GM18511 (cell line): ENCODE measurements around the gene RAB40C.

Source experiments
- ATAC-seq: cut with Tn5 transposase; IDR thresholded peaks from one replicate; pipeline ENCODE4 v1.9.1; 2021; ENCODE audit warnings: mild to moderate bottlenecking, moderate library complexity; ENCODE audit not compliant: unreplicated experiment

RAB40C gene, protein sequence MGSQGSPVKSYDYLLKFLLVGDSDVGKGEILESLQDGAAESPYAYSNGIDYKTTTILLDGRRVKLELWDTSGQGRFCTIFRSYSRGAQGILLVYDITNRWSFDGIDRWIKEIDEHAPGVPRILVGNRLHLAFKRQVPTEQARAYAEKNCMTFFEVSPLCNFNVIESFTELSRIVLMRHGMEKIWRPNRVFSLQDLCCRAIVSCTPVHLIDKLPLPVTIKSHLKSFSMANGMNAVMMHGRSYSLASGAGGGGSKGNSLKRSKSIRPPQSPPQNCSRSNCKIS

DNA sequence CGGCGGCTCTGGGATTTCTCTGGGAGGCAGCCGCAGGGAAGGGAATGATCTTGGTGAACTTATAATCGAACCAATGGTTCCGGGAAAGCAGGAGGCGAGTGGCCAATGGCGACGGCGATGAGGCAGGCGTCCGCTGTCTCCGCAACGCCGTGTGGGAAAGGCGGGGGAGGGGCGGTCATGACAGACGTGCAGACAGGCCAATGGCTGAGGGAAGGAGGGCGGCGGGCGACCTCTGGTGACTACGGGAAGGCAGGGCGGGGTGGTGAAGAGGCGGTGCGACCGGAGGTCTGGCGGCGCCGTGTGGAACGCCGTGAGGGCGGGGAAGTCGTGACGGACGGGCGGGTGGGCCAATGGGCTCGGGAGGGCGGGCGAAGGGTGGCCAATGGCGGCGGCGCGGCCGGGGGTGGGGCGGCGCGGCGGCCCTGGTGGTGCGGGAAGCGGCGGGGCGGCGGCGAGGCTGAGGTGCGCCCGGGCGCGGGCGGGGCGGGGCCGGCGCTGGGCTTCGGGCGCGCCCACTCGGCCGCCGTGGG is at the start of gene RAB40C:
Gene RAB40C (plus strand): TSS at position 409 of the 530 bp plus-strand sequence. CDS start 226 bp downstream, outside the sequence.
- peak; percentile 84 for ATAC-seq

DNA sequence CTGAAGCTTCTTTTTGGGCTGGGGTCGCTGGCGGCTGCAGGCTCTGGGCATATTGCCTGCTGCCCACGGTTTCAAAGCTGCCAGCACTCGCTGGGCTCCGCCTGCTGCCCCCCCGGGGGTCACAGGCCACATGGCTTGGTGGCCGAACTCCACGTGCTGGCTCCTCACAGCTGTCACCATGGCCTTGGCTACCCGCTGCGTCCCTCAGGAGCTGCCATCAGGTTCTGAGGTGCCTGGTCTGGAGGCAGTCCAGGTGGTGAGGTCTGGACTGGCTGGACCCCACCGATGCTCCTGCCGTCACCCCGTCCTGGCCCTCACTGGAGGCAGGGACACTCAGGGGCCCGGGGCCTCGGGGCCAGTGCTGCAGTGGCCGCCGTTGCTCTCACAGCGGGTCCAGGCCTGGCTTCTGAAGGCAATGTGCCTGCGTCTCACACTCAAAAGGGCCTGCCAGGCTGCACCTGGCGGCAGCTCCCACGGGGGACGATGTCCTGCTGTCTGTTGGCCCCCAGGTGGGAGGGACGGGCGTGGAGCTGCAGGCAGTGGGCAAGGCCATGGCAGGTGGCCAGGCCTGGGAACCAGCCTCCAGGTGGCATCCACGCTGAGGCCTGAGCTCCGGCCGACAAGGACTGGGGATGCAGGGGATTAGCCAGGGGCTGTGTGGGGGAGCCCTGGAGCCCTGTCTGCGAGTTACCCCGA is 49.1 kb upstream of the RAB40C start:
- no peak for ATAC-seq

DNA sequence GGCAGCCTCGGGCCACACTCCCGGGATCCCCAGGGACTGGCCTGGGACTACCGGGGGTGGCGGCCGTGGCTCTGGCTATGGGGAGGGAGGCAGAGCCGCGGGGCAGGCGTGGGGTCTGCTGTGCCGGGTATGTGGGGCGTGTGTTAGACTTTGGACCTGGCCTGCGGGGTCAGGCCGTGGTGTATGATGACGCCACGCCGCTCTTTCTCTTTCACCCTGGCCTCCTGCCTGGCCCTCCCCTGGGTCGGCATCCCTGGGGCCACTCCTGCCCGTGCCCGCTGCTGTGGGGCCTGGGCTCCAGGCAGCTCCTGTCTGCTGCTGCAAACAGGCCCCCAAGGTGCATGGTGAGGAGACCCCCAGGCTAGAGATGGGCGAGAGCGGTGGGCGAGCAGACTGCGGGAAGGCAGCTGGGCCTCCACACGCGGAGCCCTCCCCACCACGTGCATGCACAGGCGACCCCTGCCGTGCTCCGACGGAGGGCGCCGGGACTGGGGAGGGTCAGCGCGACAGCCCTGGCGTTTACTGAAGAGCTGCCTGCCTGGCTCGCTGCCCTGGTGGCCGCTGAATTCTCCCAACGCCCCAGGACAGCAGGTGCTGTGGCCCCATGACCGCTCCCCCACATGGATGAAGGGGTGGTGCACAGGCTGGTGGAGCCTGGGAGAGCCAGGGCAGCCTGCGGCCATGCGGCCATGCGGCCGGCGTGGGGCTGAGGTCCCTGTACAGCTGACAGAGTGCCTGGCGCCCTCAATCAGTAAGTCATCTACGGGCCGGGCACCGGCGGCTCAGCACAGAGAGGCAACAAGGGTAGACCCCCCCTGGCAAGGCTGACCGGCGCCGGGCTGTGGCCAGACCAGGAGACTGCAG is 46.3 kb upstream of the RAB40C start:
- ATAC-seq = no peak

DNA sequence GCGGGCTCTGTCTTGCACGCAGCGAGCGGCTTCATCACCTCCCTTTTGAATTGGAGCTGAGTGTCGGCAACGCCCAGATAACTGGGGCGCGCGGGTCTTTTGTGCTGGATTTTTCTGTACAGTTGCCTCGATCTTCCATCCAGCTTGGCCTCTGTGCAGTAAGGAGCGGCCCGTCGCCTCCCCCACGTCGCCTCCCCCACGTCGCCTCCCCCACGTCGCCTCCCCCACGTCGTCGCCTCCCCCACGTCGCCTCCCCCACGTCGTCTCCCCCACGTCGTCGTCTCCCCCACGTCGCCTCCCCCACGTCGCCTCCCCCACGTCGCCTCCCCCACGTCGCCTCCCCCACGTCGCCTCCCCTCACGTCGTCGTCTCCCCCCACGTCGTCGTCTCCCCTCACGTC is 45.3 kb upstream of the RAB40C start:
- no peak for ATAC-seq

DNA sequence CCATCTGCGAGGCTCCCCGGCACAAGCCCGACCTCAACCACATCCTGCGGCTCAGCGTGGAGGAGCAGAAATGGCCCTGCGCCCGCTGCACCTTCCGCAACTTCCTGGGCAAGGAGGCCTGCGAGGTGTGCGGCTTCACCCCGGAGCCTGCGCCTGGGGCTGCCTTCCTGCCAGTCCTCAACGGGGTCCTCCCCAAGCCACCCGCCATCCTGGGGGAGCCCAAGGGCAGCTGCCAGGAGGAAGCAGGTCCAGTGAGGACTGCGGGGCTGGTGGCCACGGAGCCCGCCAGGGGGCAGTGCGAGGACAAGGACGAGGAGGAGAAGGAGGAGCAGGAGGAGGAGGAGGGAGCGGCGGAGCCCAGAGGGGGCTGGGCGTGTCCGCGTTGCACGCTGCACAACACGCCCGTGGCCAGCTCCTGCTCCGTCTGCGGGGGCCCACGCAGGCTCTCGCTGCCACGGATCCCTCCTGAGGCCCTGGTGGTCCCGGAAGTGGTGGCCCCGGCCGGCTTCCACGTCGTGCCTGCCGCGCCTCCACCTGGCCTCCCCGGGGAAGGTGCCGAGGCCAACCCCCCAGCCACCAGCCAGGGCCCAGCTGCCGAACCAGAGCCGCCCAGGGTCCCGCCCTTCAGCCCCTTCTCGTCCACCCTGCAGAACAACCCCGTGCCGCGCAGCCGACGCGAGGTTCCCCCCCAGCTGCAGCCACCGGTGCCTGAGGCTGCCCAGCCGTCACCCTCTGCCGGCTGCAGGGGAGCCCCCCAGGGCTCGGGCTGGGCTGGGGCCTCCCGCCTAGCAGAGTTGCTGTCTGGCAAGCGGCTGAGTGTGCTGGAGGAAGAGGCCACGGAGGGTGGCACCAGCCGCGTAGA is 42.7 kb upstream of the RAB40C start:
- no peak for ATAC-seq

DNA sequence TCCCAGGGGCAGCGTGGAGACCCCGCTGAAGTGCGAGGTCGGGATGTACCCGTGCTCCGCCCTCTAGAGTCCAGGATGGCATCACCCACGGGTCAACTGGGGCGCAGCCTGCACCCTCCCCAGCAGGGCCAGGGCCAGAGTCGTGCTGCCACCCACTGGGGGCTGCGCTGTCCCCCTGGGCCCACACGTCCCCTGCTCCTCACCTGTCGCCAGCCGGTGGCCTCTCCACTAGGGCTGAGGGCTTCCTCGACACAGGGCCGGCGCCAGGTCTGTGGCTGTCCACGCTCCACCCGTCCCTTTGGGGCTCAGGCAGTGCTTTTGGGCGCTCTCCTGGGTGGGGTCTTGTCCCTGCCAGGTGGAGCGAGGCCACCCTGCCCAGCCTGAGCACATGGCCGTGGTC is 41.3 kb upstream of the RAB40C start:
- no peak for ATAC-seq

DNA sequence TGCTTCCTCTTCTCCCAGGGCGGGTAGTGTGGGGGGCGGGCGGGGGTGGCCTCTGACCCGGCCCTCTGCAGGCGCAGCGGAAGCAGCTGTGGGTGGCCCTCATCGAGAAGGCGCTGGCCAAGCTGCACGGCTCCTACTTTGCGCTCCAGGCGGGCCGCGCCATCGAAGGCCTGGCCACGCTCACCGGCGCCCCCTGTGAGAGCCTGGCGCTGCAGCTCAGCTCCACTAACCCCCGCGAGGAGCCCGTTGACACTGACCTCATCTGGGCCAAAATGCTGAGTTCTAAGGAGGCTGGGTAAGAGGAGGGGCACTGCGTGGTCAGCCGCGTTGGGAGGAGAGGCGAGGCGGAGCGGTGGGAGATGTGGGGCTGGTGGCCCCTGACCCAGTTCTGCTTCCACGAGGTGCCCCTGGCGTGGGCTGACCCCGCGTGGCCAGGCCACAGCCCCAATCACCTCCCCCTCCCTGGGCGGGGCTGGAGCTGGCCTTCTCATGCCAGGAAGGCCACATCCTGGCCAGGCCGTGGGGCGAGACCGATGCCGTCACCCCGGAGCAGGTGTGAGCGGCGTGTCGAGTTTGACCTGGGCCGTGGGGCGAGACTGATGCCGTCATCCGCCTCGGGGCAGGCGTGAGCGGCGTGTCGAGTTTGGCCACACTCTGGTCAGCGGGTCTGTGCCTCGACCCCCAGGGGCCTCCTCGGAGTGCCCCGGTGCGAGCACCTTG is 40.2 kb upstream of the RAB40C start:
- no peak for ATAC-seq

DNA sequence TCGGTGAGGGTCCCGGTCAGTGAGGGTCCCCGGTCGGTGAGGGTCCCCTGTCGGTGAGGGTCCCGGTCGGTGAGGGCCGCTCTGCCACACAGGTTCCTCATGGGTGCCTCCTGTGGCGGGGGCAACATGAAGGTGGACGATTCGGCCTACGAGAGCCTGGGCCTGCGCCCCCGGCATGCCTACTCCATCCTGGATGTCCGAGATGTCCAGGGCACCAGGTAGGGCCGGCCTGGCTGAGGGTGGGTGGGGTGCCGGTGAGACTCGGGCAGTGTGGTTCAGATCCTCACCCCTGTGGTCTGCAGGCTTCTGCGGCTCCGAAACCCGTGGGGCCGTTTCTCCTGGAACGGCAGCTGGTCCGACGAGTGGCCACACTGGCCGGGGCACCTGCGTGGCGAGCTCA is 38.7 kb upstream of the RAB40C start:
- ATAC-seq = no peak

DNA sequence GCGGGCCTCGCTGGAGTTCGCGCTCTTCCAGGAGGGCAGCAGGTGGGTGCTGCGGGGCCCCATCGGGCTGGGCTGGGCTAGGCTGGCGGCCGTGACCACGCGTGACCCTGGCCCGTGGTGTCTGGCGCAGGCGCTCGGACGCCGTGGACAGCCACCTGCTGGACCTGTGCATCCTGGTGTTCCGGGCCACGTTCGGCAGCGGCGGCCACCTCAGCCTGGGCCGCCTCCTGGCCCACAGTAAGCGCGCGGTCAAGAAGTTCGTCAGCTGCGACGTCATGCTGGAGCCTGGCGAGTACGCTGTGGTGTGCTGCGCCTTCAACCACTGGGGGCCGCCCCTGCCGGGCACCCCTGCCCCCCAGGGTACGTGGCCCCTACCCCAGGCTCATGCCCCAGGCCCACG is 37.7 kb upstream of the RAB40C start:
- ATAC-seq = no peak

DNA sequence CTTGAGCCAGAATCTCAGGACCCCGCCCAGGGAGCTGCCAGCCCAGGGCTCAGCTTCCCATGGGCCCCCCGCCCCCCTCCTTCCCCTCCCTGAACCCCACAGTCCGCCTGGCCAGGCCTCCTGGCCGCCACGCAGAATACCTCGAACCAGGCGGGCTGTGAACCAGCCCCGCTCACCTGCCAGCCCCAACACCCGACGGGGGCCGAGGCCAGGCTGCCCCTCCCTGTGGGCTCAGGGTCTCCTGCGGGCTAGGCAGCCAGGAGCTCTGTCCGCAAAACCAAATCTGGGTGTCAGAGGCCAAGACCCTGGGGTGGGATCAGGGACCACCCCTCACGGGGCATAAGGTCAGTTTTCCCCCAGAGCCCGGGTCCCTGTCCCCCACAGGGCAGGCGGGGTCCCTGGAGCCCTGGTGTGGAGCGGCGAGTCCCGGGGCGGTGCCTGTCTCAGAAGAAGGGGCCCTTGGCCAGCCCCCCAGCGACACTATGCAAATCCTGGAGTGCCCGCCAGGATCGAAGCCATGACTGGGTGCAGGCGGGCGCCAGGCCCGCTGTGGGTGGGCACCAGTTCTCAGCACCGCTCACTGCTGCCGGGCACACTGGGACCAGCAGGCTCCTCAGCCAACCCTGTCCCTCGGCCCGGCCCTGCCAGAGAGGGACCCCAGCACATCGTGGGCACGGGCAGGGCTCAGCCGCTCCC is 36.1 kb upstream of the RAB40C start:
- ATAC-seq = no peak

DNA sequence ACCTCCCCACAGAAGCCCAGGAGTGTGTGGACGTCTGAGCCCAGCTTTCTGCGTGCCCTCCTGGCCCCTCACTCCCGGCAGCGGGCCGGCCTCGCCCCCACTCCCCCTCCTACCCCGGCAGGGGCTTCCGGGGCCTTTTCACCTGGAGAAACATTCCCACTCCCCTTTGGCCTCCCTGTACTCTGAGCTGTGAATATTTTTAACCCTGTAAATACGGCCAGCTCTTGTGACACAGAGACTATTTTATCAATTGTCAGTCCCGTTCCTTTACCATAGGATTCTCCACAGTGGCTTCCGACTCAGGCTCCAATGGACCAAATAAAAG is 35.6 kb upstream of the RAB40C start:
- ATAC-seq = no peak

DNA sequence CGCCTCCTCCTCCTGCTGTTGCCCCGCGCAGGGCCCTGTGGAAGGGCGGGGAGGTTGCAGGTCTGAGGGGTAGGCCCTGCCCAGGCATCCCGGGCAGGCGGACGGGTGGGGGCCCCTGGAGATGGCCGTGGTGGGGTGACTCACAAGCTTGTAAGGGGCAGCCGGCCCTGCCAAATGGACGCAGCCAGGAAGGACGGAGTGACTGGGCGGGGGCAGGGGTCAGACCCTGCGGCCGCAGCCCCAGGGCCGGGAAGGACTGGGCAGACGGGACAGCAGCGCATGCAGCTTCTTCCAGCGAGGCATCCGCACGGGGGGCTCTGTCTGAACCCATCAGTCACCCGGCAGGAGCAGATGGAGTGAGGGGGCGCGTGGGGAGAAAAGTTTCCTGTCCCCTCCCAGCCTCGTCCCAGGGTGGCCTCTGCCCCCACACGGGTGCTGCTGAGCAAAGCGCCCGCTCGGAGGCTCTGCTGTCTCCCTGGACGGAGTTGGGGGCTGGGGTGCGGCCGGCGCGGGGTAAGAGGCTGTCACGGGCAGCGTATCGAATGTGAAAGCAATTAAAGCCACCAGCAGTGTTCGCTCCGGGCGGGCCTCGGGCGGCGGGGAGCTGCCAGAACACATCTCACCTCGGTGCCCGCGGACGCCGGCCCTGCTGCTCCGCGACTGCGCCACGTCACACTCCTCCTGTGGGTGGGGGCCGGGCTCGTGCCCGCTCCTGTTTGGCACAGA is 35.1 kb upstream of the RAB40C start:
- no peak for ATAC-seq

DNA sequence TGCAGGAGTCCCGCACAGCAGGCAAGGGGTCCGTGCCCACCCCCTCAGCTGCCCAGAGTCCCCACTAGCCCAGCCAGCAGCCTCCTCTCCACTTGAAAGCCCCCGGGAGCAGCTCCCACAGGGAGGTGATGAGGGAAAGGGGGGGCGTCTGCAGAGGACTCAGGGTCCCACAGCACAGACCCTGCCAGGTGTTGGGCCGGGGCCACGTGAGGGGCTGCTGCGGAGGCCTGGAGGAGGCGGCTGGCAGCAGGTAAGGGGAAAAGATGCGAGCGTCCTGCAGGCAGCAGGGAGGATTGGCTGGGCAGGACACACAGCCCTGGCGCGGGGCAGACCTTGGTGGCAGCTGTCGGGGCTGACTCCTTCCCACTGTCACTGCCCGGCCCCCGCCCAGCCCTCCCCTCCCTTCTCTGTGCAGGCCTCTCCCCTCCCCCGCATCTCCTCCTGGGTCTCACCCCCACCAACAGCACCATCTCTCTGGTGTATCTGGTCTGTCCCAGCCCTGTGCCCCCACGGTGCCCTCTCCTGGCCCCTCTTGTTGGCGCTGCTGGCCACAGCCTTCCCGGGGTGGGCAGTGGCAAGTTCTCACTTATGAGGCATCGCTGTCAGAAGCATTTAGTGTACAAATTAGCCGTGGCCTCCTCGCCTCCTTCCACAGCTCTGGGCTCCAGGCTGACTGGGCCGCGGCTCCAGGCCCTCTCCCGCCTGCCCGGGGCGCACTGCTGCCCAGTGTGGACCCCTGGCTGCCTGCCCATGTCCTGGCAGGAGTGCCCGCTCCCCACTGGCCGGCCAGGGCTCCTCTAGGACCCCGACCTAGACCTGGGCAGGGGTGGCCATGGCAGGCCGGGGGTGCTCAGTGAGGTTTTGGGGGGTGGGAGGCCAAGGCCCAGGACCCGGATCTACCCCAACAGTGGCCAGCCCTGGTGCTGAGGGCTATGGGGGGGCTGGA is 34.1 kb upstream of the RAB40C start:
- no peak for ATAC-seq

DNA sequence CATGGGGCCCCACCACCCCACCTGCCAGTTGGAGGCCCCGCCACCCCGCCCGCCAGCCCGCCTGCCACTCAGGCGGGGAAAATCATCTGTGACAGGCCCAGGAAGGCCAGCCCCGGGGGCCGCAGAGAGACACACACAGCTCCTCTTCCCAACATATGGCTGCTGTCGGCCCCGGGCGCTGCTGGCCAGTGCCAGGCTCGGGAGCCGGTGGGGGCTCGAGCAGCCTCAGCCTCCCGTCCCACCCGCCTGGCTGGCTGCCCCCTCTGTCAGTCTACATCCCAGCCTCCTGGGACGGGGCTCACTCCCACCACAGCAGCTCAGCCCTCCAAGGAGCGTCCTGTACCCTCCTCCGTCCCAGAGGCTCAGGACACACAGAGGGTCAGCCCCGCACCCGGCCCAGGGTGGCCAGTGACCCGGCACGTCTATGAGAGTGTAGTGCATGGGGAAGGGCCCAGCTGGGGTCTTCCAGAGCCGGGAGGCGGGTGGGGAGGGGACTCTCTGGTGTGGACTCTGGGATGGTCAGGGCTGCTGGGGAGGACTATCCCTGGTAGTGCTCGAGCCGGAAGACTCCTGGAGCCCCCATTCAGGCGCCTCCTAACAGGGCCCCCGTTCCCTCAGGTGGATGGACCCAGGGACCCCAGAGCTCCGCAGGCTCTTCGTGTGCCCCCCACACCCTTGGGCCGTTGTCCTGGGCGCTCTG is 33.2 kb upstream of the RAB40C start:
- no peak for ATAC-seq

DNA sequence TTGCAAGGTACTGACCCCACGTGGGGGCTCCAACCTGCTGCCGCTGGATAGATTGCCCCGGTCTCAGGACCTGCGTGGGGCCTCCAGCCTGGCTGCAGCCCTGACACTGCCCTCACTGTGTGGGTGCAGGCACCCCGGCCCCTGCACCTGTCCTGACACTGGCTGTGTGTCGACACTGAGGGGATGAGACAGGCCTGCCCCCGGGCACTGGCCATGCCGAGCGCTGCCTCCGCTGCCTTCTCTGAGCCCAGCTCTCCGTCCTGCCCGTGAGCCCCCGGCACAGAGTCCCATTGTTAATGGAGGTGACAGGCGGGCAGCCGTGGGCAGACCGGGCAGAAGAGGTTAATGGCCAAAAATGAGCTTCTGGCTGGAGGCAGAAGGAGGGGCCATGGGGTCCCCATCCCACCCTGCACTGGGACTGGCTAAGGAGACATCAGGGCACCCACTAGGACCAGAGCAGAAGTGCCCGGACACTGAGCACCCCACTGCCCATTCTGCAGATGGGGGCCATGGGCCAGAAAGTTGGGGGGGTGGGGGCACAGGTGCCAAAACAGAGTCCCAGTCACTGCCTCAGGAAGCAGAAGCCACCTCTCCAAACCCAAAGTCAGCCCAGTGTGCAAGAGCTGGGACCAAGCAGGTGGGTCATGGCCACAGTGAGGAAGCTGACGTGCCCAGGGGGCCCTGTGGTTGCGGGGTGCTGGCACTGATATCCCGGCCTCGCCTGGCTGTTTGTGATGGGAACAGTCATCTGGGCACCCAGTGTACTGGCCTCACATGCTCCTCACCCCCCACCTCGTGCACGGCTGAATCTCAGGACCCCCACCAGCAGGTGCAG is 32.2 kb upstream of the RAB40C start:
- ATAC-seq = no peak
